Panc1 (cell line): ENCODE results near the gene MYLIP. TPM values are rescaled to one million over a fixed set of nuclear protein-coding genes. Genes with fewer than 3 reads are reported as not detected.
A peak's percentile ranks its signal among the peaks of the same experiment; 100 is the strongest.

Experiments
- ATAC-seq: fragments of 200-7000 bp; cut with Tn5 transposase; 2 replicates; pipeline ENCODE4 v1.9.1; 2020; ENCODE audit warnings: mild to moderate bottlenecking, moderate library complexity
- BruUV-seq: library from RNA; stranded (reverse); fragments of 400-500 nt; replicated peaks from 2 replicates; lab custom pipeline; 2021; lab: Mats Ljungman, UMichigan
- CTCF ChIA-PET: fragments of 300-600 bp; sonication (Branson Sonifier 250); formaldehyde crosslinking; loops from one replicate; lab custom pipeline; 2022; ENCODE audit warnings: antibody characterized with exemption; lab: Charles Lee
- POLR2A ChIA-PET: fragments of 300-600 bp; sonication (Branson Sonifier 250); formaldehyde crosslinking; loops from one replicate; lab custom pipeline; 2022; ENCODE audit warnings: antibody characterized with exemption; lab: Charles Lee
- DNase-seq: peaks from one replicate; pipeline ENCODE4 v3.0.0-alpha.2; 2010; ENCODE audit warnings: low read depth, low spot score
- H3K27ac ChIP-seq: 2 replicates; pipeline ENCODE4 v1.5.1; 2011; ENCODE audit warnings: mild to moderate bottlenecking, low read length, inconsistent platforms
- H3K27me3 ChIP-seq: fragments of 200-500 bp; sonication (Bioruptor generic); 2 replicates; pipeline ENCODE4 v1.6.0; 2014; ENCODE audit warnings: low read length, inconsistent platforms; ENCODE audit not compliant: control insufficient read depth, insufficient read depth
- H3K36me3 ChIP-seq: fragments of 200-500 bp; sonication (Bioruptor generic); 2 replicates; pipeline ENCODE4 v1.5.1; 2014; ENCODE audit warnings: inconsistent platforms, mild to moderate bottlenecking, low read length, moderate library complexity; ENCODE audit not compliant: control insufficient read depth, insufficient read depth
- H3K4me1 ChIP-seq: 2 replicates; pipeline ENCODE4 v1.5.1; 2011; ENCODE audit warnings: inconsistent platforms, mild to moderate bottlenecking, low read length, moderate library complexity; ENCODE audit not compliant: control insufficient read depth, insufficient read depth
- H3K4me3 ChIP-seq, 2 experiments: 2 replicates each; pipeline ENCODE4 v1.5.1; 2011 to 2012; ENCODE audit warnings: low read depth in 2 of 2, low read length in 2 of 2, mild to moderate bottlenecking in 2 of 2, inconsistent platforms in 1 of 2, moderate library complexity in 1 of 2
- H3K9me3 ChIP-seq: fragments of 200-500 bp; sonication (Bioruptor generic); 2 replicates; pipeline ENCODE4 v1.5.1; 2014; ENCODE audit warnings: low read depth, mild to moderate bottlenecking, inconsistent platforms, low read length, moderate library complexity; ENCODE audit not compliant: control insufficient read depth, insufficient read depth
- POLR2AphosphoS5 ChIP-seq: IDR thresholded peaks from 2 replicates; pipeline ENCODE4 v1.6.1; 2012; ENCODE audit warnings: mild to moderate bottlenecking, low read depth, low read length, moderate library complexity
- SIN3A ChIP-seq: IDR thresholded peaks from 2 replicates; pipeline ENCODE4 v1.6.1; 2012; ENCODE audit warnings: low read depth, mild to moderate bottlenecking, low read length, moderate library complexity, borderline replicate concordance; ENCODE audit not compliant: insufficient read depth
- TCF7L2 ChIP-seq: IDR thresholded peaks from 2 replicates; pipeline ENCODE4 v1.6.1; 2011; ENCODE audit warnings: mild to moderate bottlenecking, low read depth, low read length, inconsistent platforms
- in situ Hi-C: cut with HindIII; loops from 2 replicates; pipeline ENCODE4 v1.10.0; 2016; ENCODE audit warnings: low sequenced_read_pairs, low pct_unique_long_range_greater_than_20kb
- intact Hi-C: fragments of 100-400 bp; cut with micrococcal nuclease; formaldehyde crosslinking; loops from one replicate; pipeline ENCODE4 v1.10.0; 2022; ENCODE audit not compliant: unreplicated experiment
- total RNA-seq: library from RNA; stranded (reverse); gene quantifications from one replicate; pipeline ENCODE4 v1.2.1, GENCODE V29; 2021; ENCODE audit not compliant: unreplicated experiment
- TF ChIP-seq, protein P1 (sequence below), 2 experiments: IDR thresholded peaks; 2 replicates each; pipeline ENCODE4 v1.6.1; 2011 to 2012; ENCODE audit warnings: low read depth in 2 of 2, control low read depth in 1 of 2, low read length in 1 of 2, mild to moderate bottlenecking in 1 of 2, moderate library complexity in 1 of 2; ENCODE audit not compliant: insufficient read depth in 1 of 2
- TF ChIP-seq, protein P2 (sequence below): fragments of 450-650 bp; IDR thresholded peaks from 2 replicates; pipeline ENCODE4 v1.5.1; 2017; ENCODE audit warnings: mild to moderate bottlenecking

The MYLIP gene
- total RNA-seq, 1 experiment from 2014 or later = 12.7 TPM

GRCh38 chr6:16166871-16167608 is 38.2 kb downstream of the MYLIP start:
- Histone ChIP-seq H3K27ac (no peak overlapping the region), H3K4me1 (no peaks in the 10 kb centered on the region)

DNA sequence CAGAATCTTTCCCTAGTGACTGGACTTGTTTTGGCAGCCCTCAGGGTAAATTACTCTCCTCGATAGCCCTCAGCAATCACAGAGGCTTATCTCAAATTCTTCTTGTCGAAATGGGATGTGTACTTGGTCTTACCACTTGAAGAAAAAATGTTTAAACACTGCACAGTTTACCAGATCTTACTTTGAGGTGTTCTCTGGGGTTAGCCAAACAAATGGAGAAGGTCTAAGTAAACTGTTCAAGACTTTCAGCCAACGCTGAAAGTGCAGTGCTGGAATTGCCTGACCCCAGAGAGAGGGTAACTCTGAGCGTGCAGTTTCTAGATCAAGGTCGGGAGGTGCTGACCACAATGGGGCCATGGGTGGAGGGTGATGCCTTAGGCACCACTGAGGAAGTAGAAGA is 39.2 kb downstream of the MYLIP start:
- Histone ChIP-seq H3K27ac (no peak overlapping the region), H3K27me3 (peaks cover 34% of the 10 kb centered on the region), H3K36me3 (no peaks in the 10 kb centered on the region), H3K4me1 (no peaks in the 10 kb centered on the region), H3K4me3 (no peak overlapping the region), H3K9me3 (no peaks in the 10 kb centered on the region)
- CTCF ChIA-PET = no interaction called here
- intact Hi-C loops (no loop called here), in situ Hi-C loops (no loop called here)
- BruUV-seq = no TSS peak
- ATAC-seq = no peak; the same call in 1 of the 2 replicates
- TF ChIP-seq, protein P1, sequence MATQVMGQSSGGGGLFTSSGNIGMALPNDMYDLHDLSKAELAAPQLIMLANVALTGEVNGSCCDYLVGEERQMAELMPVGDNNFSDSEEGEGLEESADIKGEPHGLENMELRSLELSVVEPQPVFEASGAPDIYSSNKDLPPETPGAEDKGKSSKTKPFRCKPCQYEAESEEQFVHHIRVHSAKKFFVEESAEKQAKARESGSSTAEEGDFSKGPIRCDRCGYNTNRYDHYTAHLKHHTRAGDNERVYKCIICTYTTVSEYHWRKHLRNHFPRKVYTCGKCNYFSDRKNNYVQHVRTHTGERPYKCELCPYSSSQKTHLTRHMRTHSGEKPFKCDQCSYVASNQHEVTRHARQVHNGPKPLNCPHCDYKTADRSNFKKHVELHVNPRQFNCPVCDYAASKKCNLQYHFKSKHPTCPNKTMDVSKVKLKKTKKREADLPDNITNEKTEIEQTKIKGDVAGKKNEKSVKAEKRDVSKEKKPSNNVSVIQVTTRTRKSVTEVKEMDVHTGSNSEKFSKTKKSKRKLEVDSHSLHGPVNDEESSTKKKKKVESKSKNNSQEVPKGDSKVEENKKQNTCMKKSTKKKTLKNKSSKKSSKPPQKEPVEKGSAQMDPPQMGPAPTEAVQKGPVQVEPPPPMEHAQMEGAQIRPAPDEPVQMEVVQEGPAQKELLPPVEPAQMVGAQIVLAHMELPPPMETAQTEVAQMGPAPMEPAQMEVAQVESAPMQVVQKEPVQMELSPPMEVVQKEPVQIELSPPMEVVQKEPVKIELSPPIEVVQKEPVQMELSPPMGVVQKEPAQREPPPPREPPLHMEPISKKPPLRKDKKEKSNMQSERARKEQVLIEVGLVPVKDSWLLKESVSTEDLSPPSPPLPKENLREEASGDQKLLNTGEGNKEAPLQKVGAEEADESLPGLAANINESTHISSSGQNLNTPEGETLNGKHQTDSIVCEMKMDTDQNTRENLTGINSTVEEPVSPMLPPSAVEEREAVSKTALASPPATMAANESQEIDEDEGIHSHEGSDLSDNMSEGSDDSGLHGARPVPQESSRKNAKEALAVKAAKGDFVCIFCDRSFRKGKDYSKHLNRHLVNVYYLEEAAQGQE (IDR thresholded peaks at IDR 0.05; ENCODE audit: insufficient read depth in 1 of 2, low read depth in 2 of 2, low read length in 1 of 2) = no peak
- no peak for TF ChIP-seq POLR2AphosphoS5
- no peak for TF ChIP-seq TCF7L2
- TF ChIP-seq SIN3A = no peak
- TF ChIP-seq, protein P2, sequence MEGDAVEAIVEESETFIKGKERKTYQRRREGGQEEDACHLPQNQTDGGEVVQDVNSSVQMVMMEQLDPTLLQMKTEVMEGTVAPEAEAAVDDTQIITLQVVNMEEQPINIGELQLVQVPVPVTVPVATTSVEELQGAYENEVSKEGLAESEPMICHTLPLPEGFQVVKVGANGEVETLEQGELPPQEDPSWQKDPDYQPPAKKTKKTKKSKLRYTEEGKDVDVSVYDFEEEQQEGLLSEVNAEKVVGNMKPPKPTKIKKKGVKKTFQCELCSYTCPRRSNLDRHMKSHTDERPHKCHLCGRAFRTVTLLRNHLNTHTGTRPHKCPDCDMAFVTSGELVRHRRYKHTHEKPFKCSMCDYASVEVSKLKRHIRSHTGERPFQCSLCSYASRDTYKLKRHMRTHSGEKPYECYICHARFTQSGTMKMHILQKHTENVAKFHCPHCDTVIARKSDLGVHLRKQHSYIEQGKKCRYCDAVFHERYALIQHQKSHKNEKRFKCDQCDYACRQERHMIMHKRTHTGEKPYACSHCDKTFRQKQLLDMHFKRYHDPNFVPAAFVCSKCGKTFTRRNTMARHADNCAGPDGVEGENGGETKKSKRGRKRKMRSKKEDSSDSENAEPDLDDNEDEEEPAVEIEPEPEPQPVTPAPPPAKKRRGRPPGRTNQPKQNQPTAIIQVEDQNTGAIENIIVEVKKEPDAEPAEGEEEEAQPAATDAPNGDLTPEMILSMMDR = no peak
- no peak for DNase-seq
- POLR2A ChIA-PET = no interaction called here

More at GRCh38 chr6:16166871-16167608, 38.2 kb downstream of the MYLIP start:
- DNase-seq = no peak
- intact Hi-C loops (no loop called here), in situ Hi-C loops (no loop called here)
- BruUV-seq = no TSS peak
- H3K9me3 ChIP-seq = no peaks in the 10 kb centered on the region
- POLR2A ChIA-PET = no interaction called here
- peaks cover 34% of the 10 kb centered on the region for H3K27me3 ChIP-seq
- TF ChIP-seq POLR2AphosphoS5 = no peak
- no peak overlapping the region for H3K4me3 ChIP-seq
- H3K36me3 ChIP-seq = no peaks in the 10 kb centered on the region
- no peak for ATAC-seq
- CTCF ChIA-PET = no interaction called here

- DNase-seq = no peak
- peaks cover 34% of the 10 kb centered on the region for H3K27me3 ChIP-seq
These were observed 40.0 kb downstream of the MYLIP start for GRCh38 chr6:16168858-16169257.

More at GRCh38 chr6:16168858-16169257, 40.0 kb downstream of the MYLIP start:
- ChIA-PET POLR2A (no interaction called here), CTCF (interaction anchor here (0.6 kb wide), 1 partner anchor 477 kb away, joined by 3 read pairs; no protein-coding TSS in a partner anchor)
- H3K36me3 ChIP-seq = no peaks in the 10 kb centered on the region
- intact Hi-C loops (no loop called here), in situ Hi-C loops (no loop called here)
- no TSS peak for BruUV-seq
- no peak for ATAC-seq
- no peak overlapping the region for H3K27ac ChIP-seq
- no peaks in the 10 kb centered on the region for H3K9me3 ChIP-seq
- TF ChIP-seq, protein P1 (IDR thresholded peaks at IDR 0.05; ENCODE audit: insufficient read depth in 1 of 2, low read depth in 2 of 2, low read length in 1 of 2) = no peak
- TF ChIP-seq, protein P2 = peak; percentile 59
- no peak overlapping the region for H3K4me3 ChIP-seq
- H3K4me1 ChIP-seq = no peaks in the 10 kb centered on the region
